ENCODE results near the gene RANBP17. TPM values are rescaled to one million over a fixed set of nuclear protein-coding genes. Genes with fewer than 3 reads are reported as not detected.

RANBP17 gene
- total RNA-seq, 1 donor from 2014 or later, result 32.8 TPM

GRCh38 chr5:171310819-171311321 is 449.1 kb downstream of the RANBP17 start:
- TF ChIP-seq CTCF (IDR thresholded peaks at IDR 0.05; ENCODE audit: unreplicated experiment), result no peak
- H3K27ac Mint-ChIP-seq, result no peak overlapping the region
- no peaks in the 10 kb centered on the region for H3K36me3 Mint-ChIP-seq (ENCODE audit: insufficient read depth)
- no peaks in the 10 kb centered on the region for H3K9me3 Mint-ChIP-seq (ENCODE audit: low read depth)
- H3K4me3 Mint-ChIP-seq (ENCODE audit: low read depth), result no peak overlapping the region
- H3K4me1 Mint-ChIP-seq (ENCODE audit: low read depth), result peaks cover 4% of the 10 kb centered on the region
- no peak for DNase-seq (ENCODE audit: low spot score, unreplicated experiment)
- peaks cover 78% of the 10 kb centered on the region for H3K27me3 Mint-ChIP-seq

GRCh38 chr5:171311322-171312077 is 449.7 kb downstream of the RANBP17 start:
- H3K4me1 Mint-ChIP-seq (ENCODE audit: low read depth), result peaks cover 4% of the 10 kb centered on the region

GRCh38 chr5:171312129-171312974 is 450.5 kb downstream of the RANBP17 start:
- no peaks in the 10 kb centered on the region for H3K9me3 Mint-ChIP-seq (ENCODE audit: low read depth)
- TF ChIP-seq CTCF (IDR thresholded peaks at IDR 0.05; ENCODE audit: unreplicated experiment), result no peak
- H3K4me3 Mint-ChIP-seq (ENCODE audit: low read depth), result peak overlapping the region; percentile 7
- DNase-seq (ENCODE audit: low spot score, unreplicated experiment), result no peak
- H3K27me3 Mint-ChIP-seq, result peaks cover 78% of the 10 kb centered on the region
- H3K27ac Mint-ChIP-seq, result peak overlapping the region; percentile 49
- peaks cover 4% of the 10 kb centered on the region for H3K4me1 Mint-ChIP-seq (ENCODE audit: low read depth)
- H3K36me3 Mint-ChIP-seq (ENCODE audit: insufficient read depth), result no peaks in the 10 kb centered on the region

More at GRCh38 chr5:171311322-171312077, 449.7 kb downstream of the RANBP17 start:
- TF ChIP-seq CTCF (IDR thresholded peaks at IDR 0.05; ENCODE audit: unreplicated experiment), result no peak
- no peak overlapping the region for H3K4me3 Mint-ChIP-seq (ENCODE audit: low read depth)
- H3K27me3 Mint-ChIP-seq, result peaks cover 78% of the 10 kb centered on the region
- DNase-seq (ENCODE audit: low spot score, unreplicated experiment), result no peak
- no peaks in the 10 kb centered on the region for H3K36me3 Mint-ChIP-seq (ENCODE audit: insufficient read depth)
- H3K9me3 Mint-ChIP-seq (ENCODE audit: low read depth), result no peaks in the 10 kb centered on the region
- H3K27ac Mint-ChIP-seq, result no peak overlapping the region

- Mint-ChIP-seq H3K9me3 (ENCODE audit: low read depth) (no peaks in the 10 kb centered on the region), H3K27ac (no peak overlapping the region), H3K27me3 (peaks cover 80% of the 10 kb centered on the region), H3K4me1 (ENCODE audit: low read depth) (peaks cover 2% of the 10 kb centered on the region), H3K36me3 (ENCODE audit: insufficient read depth) (no peaks in the 10 kb centered on the region), H3K4me3 (ENCODE audit: low read depth) (no peak overlapping the region)
- no peak for TF ChIP-seq CTCF (IDR thresholded peaks at IDR 0.05; ENCODE audit: unreplicated experiment)
- no peak for DNase-seq (ENCODE audit: low spot score, unreplicated experiment)
Measured at GRCh38 chr5:171313481-171314206, 451.8 kb downstream of the RANBP17 start.

Data from progenitor cell of endocrine pancreas (in vitro differentiated cells).